ENCODE measurements around the gene FLNA. TPM values are rescaled to one million over a fixed set of nuclear protein-coding genes. Genes with fewer than 3 reads are reported as not detected.
"Not testable (repeated sequence)": the region's sequence is repeated elsewhere in the genome, so short reads cannot be mapped to it uniquely, and the experiment has no call there.

FLNA gene
- total RNA-seq, 1 donor from 2014 or later, result 806 TPM

DNA sequence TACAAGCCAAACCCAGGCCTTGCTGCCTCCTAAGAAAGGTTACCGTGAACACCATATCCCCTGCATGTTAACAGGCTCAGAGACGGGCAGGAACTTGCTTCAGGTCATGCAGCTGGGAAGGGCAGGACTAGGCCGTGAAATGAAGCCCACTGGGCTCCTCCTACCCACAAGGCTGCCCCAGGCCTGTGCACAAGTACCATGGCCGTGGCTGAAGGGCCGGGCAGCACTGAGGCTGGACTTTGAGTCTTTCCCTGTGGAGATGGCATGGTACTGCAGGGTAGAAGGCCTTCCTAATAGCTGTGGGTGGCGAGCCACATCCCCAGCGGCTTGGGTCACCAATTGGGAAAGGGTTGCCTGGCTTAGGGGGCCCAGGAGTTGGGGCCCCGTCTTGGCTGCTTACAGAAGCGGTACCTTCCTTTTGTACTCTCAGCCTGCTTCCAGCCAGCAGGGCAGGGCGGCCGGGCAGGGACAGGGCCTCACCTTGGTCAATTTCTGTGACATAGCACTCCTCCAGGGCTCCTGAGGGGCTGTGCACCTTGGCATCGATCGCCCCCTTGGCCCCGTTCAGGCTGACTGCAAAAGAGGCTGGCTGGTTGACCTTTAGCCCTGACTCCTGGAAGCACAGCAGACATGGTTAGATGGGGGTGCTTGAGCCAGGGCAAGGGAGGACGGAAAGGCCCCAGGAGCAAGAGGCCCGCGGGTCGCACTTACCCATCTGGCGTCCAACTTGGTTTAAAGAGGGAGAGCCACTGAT lies 23.8 kb downstream of the FLNA start:
- peaks cover 5% of the 10 kb centered on the region for H3K4me1 Mint-ChIP-seq (ENCODE audit: unreplicated experiment)
- no peaks in the 10 kb centered on the region for H3K9me3 Mint-ChIP-seq
- H3K27ac Mint-ChIP-seq, result no peak overlapping the region
- TF ChIP-seq CTCF (conservative IDR thresholded peaks at IDR 0.05), result no peak
- H3K27me3 Mint-ChIP-seq, result no peaks in the 10 kb centered on the region
- H3K4me3 Mint-ChIP-seq, result no peak overlapping the region
- DNase-seq (ENCODE audit: extremely low spot score, unreplicated experiment), result no peak
- H3K36me3 Mint-ChIP-seq, result no peaks in the 10 kb centered on the region

GRCh38 chrX:154349979-154350378 lies 24.5 kb downstream of the FLNA start:
- Mint-ChIP-seq H3K36me3 (no peaks in the 10 kb centered on the region), H3K9me3 (no peaks in the 10 kb centered on the region), H3K4me3 (no peak overlapping the region), H3K4me1 (ENCODE audit: unreplicated experiment) (peaks cover 5% of the 10 kb centered on the region), H3K27me3 (no peaks in the 10 kb centered on the region), H3K27ac (no peak overlapping the region)
- no peak for DNase-seq (ENCODE audit: extremely low spot score, unreplicated experiment)
- TF ChIP-seq CTCF (conservative IDR thresholded peaks at IDR 0.05), result no peak

- no peak overlapping the region for H3K27ac Mint-ChIP-seq
Measured at GRCh38 chrX:154349359-154349935, 25.0 kb downstream of the FLNA start.

GRCh38 chrX:154348646-154349358 lies 25.6 kb downstream of the FLNA start:
- H3K36me3 Mint-ChIP-seq, result no peaks in the 10 kb centered on the region
- peaks cover 5% of the 10 kb centered on the region for H3K4me1 Mint-ChIP-seq (ENCODE audit: unreplicated experiment)
- H3K4me3 Mint-ChIP-seq, result no peak overlapping the region
- H3K27me3 Mint-ChIP-seq, result no peaks in the 10 kb centered on the region
- TF ChIP-seq CTCF (conservative IDR thresholded peaks at IDR 0.05), result no peak
- no peak overlapping the region for H3K27ac Mint-ChIP-seq
- no peak for DNase-seq (ENCODE audit: extremely low spot score, unreplicated experiment)
- no peaks in the 10 kb centered on the region for H3K9me3 Mint-ChIP-seq

More at GRCh38 chrX:154349359-154349935, 25.0 kb downstream of the FLNA start:
- H3K4me3 Mint-ChIP-seq, result no peak overlapping the region
- no peaks in the 10 kb centered on the region for H3K27me3 Mint-ChIP-seq
- H3K4me1 Mint-ChIP-seq (ENCODE audit: unreplicated experiment), result peaks cover 5% of the 10 kb centered on the region
- no peak for TF ChIP-seq CTCF (conservative IDR thresholded peaks at IDR 0.05)
- no peaks in the 10 kb centered on the region for H3K9me3 Mint-ChIP-seq
- no peak for DNase-seq (ENCODE audit: extremely low spot score, unreplicated experiment)
- H3K36me3 Mint-ChIP-seq, result no peaks in the 10 kb centered on the region

DNA sequence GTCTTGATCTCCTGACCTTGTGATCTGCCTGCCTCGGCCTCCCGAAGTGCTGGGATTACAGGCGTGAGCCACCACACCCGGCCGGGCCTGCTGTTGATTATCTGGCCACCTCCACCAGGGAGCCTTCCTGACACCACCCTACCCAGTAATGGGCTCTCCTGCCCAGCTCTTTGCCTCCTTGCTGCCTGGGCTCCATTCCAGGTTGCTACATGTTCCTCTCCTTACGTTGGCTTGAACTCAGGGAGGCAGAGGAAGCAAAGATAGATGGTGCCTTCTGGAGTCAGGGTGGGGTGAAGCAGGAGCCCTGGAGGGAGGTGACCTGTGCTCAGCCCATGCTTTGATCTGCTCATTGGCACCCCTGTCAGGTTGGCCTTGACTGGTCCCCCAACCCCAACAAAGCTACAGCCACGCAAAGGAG lies 26.3 kb downstream of the FLNA start:
- no peak for DNase-seq (ENCODE audit: extremely low spot score, unreplicated experiment)
- H3K36me3 Mint-ChIP-seq, result no peaks in the 10 kb centered on the region
- TF ChIP-seq CTCF (conservative IDR thresholded peaks at IDR 0.05), result no peak
- no peaks in the 10 kb centered on the region for H3K27me3 Mint-ChIP-seq
- peaks cover 5% of the 10 kb centered on the region for H3K4me1 Mint-ChIP-seq (ENCODE audit: unreplicated experiment)
- no peaks in the 10 kb centered on the region for H3K9me3 Mint-ChIP-seq
- no peak overlapping the region for H3K27ac Mint-ChIP-seq
- H3K4me3 Mint-ChIP-seq, result no peak overlapping the region

GRCh38 chrX:154343620-154344019 lies 30.8 kb downstream of the FLNA start:
- H3K27ac Mint-ChIP-seq; H3K9me3 Mint-ChIP-seq; DNase-seq (ENCODE audit: extremely low spot score, unreplicated experiment); H3K4me1 Mint-ChIP-seq (ENCODE audit: unreplicated experiment); H3K36me3 Mint-ChIP-seq; H3K4me3 Mint-ChIP-seq; H3K27me3 Mint-ChIP-seq: not testable (repeated sequence)

GRCh38 chrX:154343063-154343462 lies 31.4 kb downstream of the FLNA start:
- not testable (repeated sequence) for H3K9me3 Mint-ChIP-seq; H3K36me3 Mint-ChIP-seq; DNase-seq (ENCODE audit: extremely low spot score, unreplicated experiment); H3K27me3 Mint-ChIP-seq; H3K4me3 Mint-ChIP-seq; H3K4me1 Mint-ChIP-seq (ENCODE audit: unreplicated experiment); H3K27ac Mint-ChIP-seq

DNA sequence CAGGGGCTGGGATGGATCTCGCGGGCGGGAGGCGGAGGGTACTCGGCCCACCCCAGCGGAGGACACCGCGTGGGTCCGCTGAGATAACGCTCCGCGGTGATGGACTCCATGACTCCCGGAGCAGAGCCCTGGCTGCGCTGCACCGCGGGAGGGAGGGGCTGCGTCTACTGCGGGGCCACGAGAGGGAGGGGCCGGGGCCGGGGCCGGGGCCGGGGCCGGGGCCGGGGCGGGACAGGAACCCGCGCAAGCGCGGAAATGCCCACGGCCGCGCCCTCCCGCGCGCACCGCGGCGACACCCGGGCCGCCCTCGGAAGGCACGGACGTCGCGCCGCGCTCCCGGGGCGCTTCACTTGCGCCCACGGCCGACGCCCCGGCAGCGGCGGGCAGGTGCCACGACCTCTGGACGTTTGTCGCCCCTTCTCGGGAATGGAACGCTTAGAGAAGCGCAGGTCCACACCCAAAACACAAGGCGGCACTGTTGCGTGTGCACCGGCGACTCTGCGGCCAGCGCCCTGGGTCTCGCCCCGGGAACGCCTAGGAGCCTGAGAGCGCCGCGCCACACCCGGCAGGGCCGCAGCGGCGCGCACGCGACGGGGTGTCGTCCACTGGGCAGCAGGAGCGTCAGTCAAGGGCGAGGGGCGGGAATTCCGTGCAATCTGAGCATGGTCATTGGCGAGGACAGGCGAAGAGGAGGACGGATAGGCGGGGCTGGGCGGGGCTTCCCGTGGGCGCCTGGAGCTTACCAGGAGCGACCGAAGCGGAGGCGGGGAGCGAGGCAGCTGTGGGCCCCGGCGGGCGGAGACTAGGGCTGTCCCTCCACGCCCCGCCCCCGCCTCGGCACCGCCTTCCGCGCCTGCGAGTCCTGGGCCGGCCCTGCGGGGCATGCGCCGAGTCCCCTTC lies 32.8 kb downstream of the FLNA start:
- H3K4me1 Mint-ChIP-seq (ENCODE audit: unreplicated experiment), result not testable (repeated sequence)

More for the DNA sequence above, 32.8 kb downstream of the FLNA start:
- not testable (repeated sequence) for H3K27ac Mint-ChIP-seq; H3K4me3 Mint-ChIP-seq; H3K36me3 Mint-ChIP-seq; H3K9me3 Mint-ChIP-seq; H3K27me3 Mint-ChIP-seq; DNase-seq (ENCODE audit: extremely low spot score, unreplicated experiment)

Data from type B pancreatic cell (in vitro differentiated cells).